ENCODE results near the gene RPEL1.

DNA sequence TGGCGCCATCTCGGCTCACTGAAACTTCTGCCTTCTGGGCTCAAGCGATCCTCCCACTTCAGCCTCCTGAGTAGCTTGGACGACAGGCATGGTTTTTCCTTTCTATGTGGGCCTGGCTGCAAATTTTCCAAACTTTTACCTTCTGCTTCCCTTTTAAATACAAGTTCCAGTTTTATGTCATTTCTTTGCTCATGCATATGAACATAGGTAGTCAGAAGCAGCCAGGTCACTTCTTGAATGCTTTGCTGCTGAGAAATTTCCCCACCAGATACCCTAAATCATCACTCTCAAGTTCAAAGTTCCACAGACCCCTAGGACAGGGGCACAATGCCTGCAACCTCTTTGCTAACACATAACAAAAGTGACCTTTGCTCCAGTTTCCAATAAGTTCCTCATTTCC is 21.6 kb upstream of the RPEL1 start:
- TF ChIP-seq CTCF (IDR thresholded peaks at IDR 0.05): no peak
- TF ChIP-seq EP300 (IDR thresholded peaks at IDR 0.05): no peak
